ENCODE results near the gene POLR3E. TPM values are rescaled to one million over a fixed set of nuclear protein-coding genes. Genes with fewer than 3 reads are reported as not detected.

POLR3E gene
- total RNA-seq, 1 experiment from 2014 or later, result 73.5 TPM

DNA sequence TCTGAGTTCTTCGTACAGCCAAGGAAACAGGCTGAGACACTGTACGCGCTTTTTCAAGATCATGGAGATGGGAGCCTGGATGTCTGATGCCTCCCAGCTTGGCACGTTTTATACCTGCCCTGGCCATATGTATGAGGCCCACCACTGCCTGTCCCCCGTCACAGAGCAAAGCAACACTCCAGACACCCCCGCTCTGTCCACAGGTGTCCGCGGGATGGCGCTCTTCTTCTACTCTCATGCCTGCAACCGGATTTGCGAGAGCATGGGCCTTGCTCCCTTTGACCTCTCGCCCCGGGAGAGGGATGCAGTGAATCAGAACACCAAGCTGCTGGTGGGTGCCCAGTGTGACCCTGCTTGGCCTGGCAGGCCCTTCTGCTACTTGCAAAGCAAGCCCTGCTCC is 39.8 kb upstream of the POLR3E start:
- DNase-seq (ENCODE audit: low spot score) (no peak), ATAC-seq (no peak)
- no peaks in the 10 kb centered on the region for H3K4me1 Mint-ChIP-seq
- peaks cover 77% of the 10 kb centered on the region for H3K36me3 Mint-ChIP-seq
- H3K27ac Mint-ChIP-seq, result no peak overlapping the region
- H3K4me3 Mint-ChIP-seq, result no peak overlapping the region
- POLR2A ChIA-PET, result no interaction called here
- H3K27me3 Mint-ChIP-seq (ENCODE audit: low read depth), result no peaks in the 10 kb centered on the region
- TF ChIP-seq, protein P1, sequence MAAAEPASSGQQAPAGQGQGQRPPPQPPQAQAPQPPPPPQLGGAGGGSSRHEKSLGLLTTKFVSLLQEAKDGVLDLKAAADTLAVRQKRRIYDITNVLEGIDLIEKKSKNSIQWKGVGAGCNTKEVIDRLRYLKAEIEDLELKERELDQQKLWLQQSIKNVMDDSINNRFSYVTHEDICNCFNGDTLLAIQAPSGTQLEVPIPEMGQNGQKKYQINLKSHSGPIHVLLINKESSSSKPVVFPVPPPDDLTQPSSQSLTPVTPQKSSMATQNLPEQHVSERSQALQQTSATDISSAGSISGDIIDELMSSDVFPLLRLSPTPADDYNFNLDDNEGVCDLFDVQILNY (CRISPR knock-in tag; IDR thresholded peaks at IDR 0.05), result no peak
- TF ChIP-seq ZNF263 (CRISPR knock-in tag; IDR thresholded peaks at IDR 0.05; ENCODE audit: low read depth) (no peak), ZNF671 (CRISPR knock-in tag; IDR thresholded peaks at IDR 0.05) (no peak), E2F1 (CRISPR knock-in tag; IDR thresholded peaks at IDR 0.05) (no peak), MXD4 (CRISPR knock-in tag; IDR thresholded peaks at IDR 0.05; ENCODE audit: borderline replicate concordance) (no peak), ZNF219 (CRISPR knock-in tag; IDR thresholded peaks at IDR 0.05; ENCODE audit: borderline replicate concordance) (no peak), ZNF425 (CRISPR knock-in tag; conservative IDR thresholded peaks at IDR 0.05) (no peak), CREB1 (CRISPR knock-in tag; IDR thresholded peaks at IDR 0.05) (no peak), NR3C1 (CRISPR knock-in tag; conservative IDR thresholded peaks at IDR 0.05; ENCODE audit: low read depth) (no peak), ELF4 (CRISPR knock-in tag; IDR thresholded peaks at IDR 0.05; ENCODE audit: low read depth) (no peak), ATF6 (CRISPR knock-in tag; IDR thresholded peaks at IDR 0.05) (no peak)
- TF ChIP-seq, protein P2, sequence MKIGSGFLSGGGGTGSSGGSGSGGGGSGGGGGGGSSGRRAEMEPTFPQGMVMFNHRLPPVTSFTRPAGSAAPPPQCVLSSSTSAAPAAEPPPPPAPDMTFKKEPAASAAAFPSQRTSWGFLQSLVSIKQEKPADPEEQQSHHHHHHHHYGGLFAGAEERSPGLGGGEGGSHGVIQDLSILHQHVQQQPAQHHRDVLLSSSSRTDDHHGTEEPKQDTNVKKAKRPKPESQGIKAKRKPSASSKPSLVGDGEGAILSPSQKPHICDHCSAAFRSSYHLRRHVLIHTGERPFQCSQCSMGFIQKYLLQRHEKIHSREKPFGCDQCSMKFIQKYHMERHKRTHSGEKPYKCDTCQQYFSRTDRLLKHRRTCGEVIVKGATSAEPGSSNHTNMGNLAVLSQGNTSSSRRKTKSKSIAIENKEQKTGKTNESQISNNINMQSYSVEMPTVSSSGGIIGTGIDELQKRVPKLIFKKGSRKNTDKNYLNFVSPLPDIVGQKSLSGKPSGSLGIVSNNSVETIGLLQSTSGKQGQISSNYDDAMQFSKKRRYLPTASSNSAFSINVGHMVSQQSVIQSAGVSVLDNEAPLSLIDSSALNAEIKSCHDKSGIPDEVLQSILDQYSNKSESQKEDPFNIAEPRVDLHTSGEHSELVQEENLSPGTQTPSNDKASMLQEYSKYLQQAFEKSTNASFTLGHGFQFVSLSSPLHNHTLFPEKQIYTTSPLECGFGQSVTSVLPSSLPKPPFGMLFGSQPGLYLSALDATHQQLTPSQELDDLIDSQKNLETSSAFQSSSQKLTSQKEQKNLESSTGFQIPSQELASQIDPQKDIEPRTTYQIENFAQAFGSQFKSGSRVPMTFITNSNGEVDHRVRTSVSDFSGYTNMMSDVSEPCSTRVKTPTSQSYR (CRISPR knock-in tag; IDR thresholded peaks at IDR 0.05), result no peak
- peaks cover 33% of the 10 kb centered on the region for H3K9me3 Mint-ChIP-seq
- CTCF ChIA-PET, result no interaction called here

DNA sequence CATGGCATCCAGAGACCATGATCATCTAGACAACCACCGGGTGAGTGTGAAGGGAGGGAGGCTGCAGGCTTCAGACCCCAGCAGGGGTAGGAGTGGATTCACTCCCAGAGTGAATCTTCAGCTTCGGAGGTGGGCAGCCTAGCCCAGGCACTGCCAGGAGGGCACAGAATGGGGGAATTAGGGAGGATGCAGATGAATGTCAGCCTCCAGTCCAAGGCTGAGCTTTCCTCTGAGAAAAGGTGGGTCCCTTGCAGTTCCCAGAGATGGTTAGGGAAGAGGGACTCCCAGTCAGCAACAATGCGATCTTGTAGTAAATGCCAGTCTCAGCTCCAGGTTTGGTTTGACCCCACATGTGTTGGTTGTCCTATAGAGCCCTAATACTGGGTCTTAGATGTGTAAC is 36.7 kb upstream of the POLR3E start:
- Mint-ChIP-seq H3K27me3 (ENCODE audit: low read depth) (no peaks in the 10 kb centered on the region), H3K9me3 (peaks cover 28% of the 10 kb centered on the region), H3K4me1 (no peaks in the 10 kb centered on the region), H3K27ac (no peak overlapping the region), H3K36me3 (peaks cover 49% of the 10 kb centered on the region), H3K4me3 (no peak overlapping the region)
- ChIA-PET POLR2A (no interaction called here), CTCF (no interaction called here)
- no peak for ATAC-seq
- TF ChIP-seq, protein P3, sequence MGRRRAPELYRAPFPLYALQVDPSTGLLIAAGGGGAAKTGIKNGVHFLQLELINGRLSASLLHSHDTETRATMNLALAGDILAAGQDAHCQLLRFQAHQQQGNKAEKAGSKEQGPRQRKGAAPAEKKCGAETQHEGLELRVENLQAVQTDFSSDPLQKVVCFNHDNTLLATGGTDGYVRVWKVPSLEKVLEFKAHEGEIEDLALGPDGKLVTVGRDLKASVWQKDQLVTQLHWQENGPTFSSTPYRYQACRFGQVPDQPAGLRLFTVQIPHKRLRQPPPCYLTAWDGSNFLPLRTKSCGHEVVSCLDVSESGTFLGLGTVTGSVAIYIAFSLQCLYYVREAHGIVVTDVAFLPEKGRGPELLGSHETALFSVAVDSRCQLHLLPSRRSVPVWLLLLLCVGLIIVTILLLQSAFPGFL (CRISPR knock-in tag; IDR thresholded peaks at IDR 0.05; ENCODE audit: borderline replicate concordance), result no peak
- no peak for TF ChIP-seq CREB1 (CRISPR knock-in tag; IDR thresholded peaks at IDR 0.05)
- TF ChIP-seq, protein P4, sequence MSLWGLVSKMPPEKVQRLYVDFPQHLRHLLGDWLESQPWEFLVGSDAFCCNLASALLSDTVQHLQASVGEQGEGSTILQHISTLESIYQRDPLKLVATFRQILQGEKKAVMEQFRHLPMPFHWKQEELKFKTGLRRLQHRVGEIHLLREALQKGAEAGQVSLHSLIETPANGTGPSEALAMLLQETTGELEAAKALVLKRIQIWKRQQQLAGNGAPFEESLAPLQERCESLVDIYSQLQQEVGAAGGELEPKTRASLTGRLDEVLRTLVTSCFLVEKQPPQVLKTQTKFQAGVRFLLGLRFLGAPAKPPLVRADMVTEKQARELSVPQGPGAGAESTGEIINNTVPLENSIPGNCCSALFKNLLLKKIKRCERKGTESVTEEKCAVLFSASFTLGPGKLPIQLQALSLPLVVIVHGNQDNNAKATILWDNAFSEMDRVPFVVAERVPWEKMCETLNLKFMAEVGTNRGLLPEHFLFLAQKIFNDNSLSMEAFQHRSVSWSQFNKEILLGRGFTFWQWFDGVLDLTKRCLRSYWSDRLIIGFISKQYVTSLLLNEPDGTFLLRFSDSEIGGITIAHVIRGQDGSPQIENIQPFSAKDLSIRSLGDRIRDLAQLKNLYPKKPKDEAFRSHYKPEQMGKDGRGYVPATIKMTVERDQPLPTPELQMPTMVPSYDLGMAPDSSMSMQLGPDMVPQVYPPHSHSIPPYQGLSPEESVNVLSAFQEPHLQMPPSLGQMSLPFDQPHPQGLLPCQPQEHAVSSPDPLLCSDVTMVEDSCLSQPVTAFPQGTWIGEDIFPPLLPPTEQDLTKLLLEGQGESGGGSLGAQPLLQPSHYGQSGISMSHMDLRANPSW (CRISPR knock-in tag; conservative IDR thresholded peaks at IDR 0.05; ENCODE audit: low read depth), result no peak
- DNase-seq (ENCODE audit: low spot score), result no peak

All from WTC11 (cell line).